Stimulated activated CD4-positive, alpha-beta T cell treated with anti-CD3 and anti-CD28 coated beads, TNF-alpha, amount 100 ng/mL, for 48 hours (primary cell): ENCODE data around the gene MASP2.
"Not testable (repeated sequence)": the region's sequence is repeated elsewhere in the genome, so short reads cannot be mapped to it uniquely, and the experiment has no call there.

Source experiments
- DNase-seq, 3 donors: peaks; one replicate each; pipeline ENCODE4 v3.0.0-alpha.2; 2020; ENCODE audit warnings: low read depth in 3 of 3

The MASP2 gene

DNA sequence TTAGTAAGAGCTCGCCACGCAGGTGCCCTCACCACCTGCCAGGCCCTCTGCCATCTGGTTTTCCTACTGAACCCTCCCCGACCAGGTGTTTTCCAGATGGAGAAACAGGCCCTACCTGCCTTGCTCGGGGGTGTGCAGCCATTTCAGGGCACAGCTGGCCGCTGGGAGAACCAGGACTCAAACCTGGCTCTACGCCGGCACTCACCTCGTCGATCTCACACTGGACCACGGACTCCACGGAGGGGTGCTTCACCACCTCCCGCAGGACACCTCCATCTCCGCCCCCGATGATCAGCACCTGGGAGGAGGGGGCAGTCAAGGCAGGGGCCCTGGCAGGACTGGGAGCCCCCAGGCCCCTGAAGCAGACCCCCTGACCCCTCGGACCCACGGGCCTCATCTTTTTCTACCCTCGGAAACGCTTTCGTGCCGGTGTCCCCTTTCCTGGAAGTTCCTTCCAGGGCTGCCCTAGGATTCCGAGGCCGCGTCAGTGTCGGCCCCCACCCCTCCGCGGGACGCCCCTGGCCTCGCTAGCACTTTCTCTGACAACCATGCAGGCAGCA is 11.6 kb upstream of the MASP2 start:
- DNase-seq = no peak

GRCh38 chr1:11058026-11058425 is 11.0 kb upstream of the MASP2 start:
- no peak for DNase-seq

GRCh38 chr1:11057477-11057876 is 10.4 kb upstream of the MASP2 start:
- no peak for DNase-seq

DNA sequence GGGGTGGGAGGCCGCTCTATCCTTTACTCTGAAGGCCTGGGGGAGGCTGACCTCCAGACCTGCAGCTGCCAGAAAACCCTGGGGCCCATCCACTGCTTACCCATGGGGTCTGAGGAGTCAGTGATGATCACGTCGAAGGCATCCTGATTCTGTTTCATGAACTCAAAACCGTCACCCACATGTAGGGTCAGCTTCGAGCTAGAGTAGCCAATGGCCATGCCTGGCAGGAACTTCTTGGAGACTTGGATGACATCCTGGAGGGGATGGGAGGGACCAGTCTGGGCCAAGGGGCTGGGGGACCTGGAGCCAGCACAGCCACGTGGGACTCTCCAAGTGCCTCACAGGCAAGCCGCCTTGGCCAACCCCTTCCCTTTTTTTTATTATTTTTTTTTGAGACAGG is 9.5 kb upstream of the MASP2 start:
- no peak for DNase-seq

DNA sequence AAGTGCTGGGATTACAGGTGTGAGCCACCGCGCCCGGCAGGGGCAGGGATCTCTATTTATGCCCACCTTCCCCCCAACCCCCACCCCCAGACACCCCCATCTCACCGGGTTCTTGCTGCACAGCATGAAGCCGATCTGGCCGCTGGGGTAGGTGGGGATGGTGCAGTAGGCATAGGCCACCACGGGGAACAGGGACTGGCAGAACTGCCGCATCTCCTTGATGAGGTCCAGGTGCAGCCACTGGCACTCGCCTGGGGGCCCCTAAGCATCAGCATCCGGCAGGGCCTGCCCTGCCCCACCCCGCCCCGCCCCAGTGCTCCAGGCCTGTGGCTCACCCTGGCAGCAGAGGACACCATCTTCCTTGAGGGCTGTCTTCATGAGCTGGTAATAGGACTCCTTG is 8.6 kb upstream of the MASP2 start:
- no peak for DNase-seq

DNA sequence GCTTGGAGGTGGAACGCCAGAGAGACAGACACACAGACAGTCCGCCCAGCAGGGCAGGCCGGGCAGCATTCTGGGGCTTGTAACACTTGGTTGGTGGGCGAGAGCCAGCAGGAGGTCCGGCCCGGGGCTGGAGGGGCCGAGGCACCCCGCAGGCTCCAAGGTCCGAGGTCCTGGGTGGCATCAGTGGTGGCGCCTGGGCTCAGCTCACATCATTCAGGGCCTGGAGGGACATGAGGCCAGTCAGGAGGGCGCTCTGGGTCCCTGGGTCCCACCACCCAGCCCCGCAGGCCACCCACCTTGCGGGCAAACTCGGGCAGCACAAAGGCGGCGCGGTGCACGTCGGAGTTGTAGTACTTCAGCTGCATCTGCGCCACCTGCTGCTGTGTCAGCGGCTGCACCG is 7.6 kb upstream of the MASP2 start:
- DNase-seq = no peak

- no peak for DNase-seq
These were observed 7.1 kb upstream of the MASP2 start for GRCh38 chr1:11054181-11054580.

DNA sequence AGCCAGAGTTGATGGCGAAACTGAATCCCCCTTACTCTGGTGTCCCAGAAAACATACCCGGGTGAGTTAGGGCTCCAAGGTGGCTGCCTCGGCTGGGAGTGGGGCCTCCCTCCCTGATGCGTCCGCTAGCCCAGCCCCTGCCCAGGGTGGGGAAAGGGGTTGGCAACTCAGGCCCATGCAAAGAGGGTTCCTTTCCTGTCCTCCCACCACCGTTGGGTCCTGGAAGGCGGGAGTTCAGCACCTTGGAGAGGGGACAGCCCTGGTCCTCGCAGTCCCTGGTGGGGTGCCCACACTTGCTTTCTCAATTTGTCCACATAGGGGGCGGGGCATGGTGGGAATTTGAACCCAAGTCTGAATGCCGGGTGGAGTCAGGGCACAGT is 6.7 kb upstream of the MASP2 start:
- no peak for DNase-seq

DNA sequence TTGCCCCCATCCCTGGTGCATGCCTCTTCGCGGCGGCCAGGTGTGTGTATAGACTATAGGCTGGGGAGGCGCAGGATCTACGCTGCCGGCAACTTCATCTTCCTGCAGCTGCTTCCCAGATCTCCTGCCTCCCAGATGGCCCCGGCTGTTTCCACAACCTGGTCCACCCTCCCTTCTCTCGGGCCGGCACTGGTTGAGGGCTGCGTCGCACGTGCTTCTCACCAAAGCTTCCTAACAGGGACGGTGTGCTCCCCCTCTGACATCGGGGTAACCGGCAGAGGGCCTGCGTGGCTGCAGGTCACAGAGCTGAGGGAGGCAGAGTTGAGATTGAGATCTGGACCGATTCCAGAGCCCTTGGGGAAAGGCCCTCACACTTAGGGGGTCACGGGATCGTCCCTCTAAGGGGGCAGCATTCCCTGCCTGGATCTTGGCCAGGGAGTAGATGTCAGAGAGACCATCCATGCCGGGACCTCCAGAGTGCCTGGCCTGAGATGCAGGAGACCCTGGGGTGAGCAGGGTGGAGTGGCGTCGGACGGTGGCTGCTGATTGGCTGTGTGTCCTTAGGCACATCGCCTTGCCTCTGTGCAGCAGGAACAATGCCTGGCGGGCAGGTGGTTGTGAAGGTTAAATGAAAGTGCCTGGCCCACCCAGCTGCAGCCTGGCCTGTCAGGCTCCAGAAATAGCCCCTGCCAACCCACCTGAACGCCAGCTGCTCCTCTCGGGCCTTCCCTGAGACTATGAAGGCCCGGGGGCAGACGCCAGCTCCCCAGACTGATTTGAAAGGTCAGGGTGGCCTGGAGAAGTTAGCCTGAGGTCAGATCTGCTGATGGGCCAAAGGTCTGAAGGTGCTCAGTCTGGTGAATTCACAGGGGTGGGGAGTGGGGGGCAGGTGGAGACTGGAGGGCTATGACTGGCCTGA is 6.1 kb upstream of the MASP2 start:
- no peak for DNase-seq

DNA sequence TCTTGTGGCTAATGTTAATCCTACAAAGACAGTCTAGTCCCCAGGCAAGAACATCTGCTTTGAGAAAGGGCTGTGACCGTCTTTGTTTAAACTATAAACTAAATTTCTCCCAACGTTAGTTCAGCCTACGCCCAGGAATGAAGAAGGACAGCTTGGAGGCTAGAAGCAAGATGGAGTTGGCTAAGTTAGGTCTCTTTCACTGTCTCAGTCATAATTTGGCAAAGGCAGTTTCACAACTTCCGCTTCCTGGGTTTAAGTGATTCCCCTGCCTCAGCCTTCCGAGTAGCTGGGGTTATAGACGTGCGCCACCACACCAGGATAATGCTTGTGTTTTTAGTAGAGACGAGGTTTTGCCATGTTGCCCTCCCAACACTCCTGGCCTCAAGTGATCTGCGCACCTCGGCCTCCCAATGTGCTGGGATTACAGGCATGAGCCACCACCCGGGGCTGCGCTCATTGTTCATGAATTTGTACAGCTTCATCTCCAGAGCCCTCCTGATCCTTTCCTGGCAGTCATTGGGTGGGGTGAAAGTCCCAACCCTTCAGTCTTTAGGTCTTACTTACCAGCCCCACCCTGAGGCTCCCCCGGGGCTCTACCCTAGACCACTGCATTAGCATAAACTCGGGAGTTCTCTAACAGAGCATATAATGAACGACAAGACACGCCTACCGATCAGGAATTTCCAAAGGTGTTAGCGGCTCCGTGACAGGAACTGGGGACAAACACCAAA is 4.9 kb upstream of the MASP2 start:
- no peak for DNase-seq

GRCh38 chr1:11051121-11051520 is 4.1 kb upstream of the MASP2 start:
- DNase-seq = not testable (repeated sequence)

DNA sequence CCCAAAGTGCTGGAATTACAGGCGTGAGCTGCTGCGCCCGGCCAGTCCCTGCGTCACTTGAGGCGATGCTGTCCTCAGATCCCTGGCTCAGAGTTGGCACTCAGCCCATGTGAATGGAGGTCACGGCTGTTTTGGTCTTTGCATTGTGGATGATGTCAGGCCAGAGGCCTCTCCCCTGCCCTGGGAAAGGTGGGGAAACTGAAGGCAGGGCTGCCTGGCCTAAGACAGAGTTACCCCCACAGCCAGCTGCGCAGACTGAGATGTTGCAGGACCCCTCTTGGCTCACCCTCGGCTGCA is 821 bp downstream of the MASP2 start:
- DNase-seq = no peak

- no peak for DNase-seq
These were observed 1.4 kb downstream of the MASP2 start for GRCh38 chr1:11045428-11046269.

GRCh38 chr1:11044849-11045427 is 2.1 kb downstream of the MASP2 start:
- DNase-seq = no peak

DNA sequence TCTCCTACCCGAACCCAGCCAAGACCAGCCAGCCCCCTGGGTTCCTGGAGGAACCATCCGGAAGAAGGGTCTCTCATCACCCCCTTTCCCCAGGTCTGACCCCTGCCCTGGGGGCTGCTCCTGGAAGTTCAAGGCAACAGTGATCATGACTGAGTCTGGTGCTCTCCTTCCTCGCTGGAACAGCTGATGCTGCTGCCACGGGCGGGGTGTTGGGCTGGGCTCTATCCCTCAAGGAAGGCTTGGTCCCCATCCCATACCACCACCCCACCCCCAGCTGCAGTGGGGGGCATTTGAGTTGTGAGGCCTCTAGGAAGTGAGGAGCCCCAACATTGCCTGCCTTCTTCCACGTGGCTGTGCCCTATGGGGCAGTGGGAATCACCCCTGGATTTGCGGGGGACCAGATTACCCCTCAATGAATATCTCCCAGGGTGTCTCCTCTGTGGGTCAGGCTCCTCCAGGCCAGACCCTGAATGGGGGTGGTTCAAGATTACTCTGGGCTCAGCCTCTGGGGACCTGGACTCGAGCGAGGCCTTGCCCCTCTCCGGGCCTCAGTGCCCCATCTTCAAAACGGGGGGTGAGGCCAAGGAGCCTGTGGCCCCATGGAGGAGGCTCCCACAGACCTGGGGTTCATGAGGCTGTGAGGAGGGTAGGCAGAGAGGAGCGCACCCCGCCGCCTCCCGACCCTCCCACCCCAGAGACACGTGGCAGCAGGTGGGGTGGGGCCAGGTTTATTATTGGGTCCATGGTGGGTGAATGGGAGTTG is 2.8 kb downstream of the MASP2 start:
- DNase-seq = no peak

DNA sequence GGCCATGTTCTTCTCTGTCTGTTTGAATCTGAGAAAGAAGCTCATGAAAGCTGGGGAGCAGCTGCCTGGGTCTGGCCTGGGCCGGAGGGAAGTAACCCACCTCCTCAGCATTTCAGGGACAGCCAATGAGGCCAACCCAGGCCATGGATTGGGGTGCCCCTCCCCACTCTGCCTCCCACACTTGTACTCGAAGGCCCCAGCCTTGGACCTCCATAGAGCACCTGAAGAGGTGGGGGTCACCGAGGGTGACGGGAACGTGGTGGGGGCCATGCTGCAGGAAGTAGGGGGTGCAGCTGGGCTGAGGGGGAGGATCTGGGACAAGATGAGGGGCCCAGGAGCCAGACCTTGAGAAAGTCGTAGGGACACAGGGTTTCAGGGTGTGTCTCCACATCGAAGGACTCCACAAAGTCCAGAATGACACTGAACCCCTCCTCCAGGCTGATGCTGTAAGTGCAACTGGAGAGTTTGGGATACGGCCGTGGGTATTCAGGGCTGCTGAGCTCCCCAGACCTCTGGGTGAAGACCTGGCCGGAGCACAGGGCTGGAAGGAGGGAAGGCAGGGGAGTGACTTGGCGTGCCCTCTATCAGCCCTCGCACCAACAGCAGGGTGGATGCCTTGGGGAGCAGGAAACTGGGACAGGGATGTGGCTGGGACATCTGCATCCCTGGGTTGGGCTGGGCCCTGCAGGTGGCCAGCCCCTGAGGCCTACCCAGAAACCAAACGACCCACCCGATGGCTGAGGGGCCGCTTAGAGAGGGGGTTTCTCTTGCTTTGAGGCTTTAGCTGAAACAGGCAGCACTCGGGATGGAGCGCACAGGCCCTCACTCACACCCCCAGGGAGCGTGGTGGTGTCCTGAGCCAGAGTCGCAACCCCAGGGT is 3.8 kb downstream of the MASP2 start:
- DNase-seq = no peak

DNA sequence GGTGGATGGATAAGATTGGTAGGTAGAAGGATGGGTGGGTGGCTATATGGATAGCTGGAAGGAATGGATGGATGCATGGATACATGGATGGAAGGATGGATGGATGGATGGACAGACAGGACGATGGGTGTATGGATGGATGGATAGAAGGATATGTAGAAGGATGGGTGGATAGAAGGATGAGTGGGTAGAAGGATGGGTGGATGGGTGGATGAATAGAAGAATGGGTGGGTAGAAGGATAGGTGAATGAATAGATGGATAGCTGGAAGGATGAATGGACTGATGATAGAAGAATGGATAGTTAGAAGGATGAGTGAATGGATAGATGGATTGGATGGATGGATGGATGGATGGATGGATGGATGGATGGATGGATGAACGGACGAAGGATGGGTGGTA is 5.0 kb downstream of the MASP2 start:
- DNase-seq = no peak

- DNase-seq = no peak
These were observed 6.0 kb downstream of the MASP2 start for GRCh38 chr1:11041048-11041447.

- DNase-seq = not testable (repeated sequence)
These were observed 7.0 kb downstream of the MASP2 start for GRCh38 chr1:11040105-11040429.
